ENCODE measurements around the gene GRM7.

Gene GRM7

GRCh38 chr3:7607676-7608075, 746.8 kb downstream of the GRM7 start:
- no peak for DNase-seq

- DNase-seq, result no peak
Measured at GRCh38 chr3:7610634-7611033, 749.7 kb downstream of the GRM7 start.

DNA sequence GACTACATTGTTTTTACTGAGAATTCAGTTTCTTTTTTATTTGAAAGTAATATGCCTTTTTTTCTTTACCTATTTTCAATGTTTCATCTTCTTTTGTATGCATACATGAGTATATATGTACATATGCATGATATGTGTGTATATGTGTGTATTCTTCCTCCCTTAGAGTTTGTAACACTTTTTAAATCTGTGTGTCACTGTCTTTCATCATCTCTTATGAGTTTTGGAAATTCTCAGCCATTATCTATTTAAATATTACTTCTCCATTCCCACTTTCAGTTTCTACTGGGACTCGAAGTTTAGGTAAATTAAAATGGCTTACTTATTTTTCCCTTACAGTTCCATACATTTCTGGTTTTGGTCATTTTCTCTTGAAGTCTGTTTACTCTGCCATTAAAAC, 754.1 kb downstream of the GRM7 start:
- DNase-seq, result no peak

DNA sequence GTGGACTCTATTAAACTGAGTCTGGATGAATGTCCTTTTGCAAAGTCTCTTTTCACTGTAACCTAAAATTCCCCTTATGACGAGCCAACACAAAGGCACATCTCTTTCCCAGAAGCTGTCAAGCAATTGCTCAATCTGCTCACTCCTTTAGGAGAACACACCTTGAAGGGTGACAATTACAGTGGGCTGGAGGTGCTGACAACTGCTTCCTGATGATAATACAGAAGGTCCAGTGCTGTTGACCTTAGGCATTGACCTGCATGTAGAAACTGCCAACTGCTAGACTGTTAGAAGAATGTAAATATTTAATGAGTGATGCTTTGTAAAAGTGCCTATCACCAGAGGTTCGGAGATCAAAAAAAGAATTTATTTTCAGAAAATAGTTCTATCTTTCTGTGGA, 757.7 kb downstream of the GRM7 start:
- no peak for DNase-seq

GRCh38 chr3:7620401-7620800, 759.5 kb downstream of the GRM7 start:
- DNase-seq, result no peak

- no peak for DNase-seq
Measured at GRCh38 chr3:7621046-7621630, 760.2 kb downstream of the GRM7 start.

DNA sequence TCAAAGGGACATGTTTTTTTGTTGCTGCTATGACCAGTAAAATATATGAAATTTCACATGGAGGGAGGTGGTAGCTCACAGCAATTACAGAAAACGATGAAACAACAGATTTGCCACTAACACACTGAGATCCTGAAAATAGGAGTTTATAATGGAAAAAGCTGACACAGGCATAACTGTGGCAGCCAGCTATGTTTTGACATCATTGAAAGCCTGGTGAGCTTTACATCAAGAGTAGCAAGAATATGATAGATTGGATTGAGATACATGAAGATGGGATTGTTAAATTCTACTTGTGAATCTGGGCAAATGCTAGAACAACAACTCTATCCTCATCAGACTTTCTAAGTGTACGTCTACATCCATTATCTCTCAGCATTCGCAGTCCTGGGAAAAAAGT, 760.7 kb downstream of the GRM7 start:
- no peak for DNase-seq

- no peak for DNase-seq
Measured at GRCh38 chr3:7625021-7625420, 764.1 kb downstream of the GRM7 start.

- DNase-seq, result no peak
Measured at GRCh38 chr3:7630351-7630911, 769.5 kb downstream of the GRM7 start.

- no peak for DNase-seq
Measured at GRCh38 chr3:7630925-7631324, 770.0 kb downstream of the GRM7 start.

GRCh38 chr3:7632305-7632704, 771.4 kb downstream of the GRM7 start:
- DNase-seq, result no peak

GRCh38 chr3:7637694-7638093, 776.8 kb downstream of the GRM7 start:
- no peak for DNase-seq

DNA sequence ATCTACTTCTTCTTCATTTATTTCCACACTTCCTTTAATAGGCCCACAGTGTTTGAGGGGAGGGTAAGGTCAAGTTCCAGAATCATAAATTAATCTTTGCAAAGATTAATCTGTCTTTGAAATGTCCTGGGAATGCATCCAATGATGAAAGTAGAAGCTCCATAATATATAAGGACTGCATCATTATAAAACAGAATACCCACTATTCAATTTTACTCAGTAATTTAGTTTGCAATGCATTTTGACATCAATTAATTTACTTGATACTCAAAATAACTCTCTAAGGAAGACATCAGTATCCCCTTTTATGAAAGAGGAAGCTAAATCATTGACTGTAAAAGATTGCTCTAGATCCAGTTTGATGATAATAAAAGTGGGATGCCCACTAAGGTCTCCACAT, 777.2 kb downstream of the GRM7 start:
- DNase-seq, result no peak

DNA sequence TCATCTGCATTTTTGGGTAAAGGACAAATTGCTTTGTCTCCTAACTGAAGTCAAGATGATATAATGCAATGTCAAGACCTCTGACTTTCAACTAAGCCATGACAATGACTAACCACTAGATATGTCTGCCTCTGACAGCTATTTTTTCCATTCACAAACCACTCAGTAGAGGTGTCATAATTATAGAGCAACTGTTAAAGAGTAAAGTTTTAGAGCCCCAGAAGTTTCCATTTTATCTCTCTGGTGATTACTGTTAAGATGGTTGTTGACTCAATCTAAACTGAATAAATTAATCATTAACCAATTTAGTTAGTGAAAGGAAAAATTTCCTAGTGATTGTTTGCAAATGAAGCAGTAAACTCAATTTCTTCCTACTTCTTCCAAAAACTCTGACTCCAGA, 779.9 kb downstream of the GRM7 start:
- no peak for DNase-seq

DNA sequence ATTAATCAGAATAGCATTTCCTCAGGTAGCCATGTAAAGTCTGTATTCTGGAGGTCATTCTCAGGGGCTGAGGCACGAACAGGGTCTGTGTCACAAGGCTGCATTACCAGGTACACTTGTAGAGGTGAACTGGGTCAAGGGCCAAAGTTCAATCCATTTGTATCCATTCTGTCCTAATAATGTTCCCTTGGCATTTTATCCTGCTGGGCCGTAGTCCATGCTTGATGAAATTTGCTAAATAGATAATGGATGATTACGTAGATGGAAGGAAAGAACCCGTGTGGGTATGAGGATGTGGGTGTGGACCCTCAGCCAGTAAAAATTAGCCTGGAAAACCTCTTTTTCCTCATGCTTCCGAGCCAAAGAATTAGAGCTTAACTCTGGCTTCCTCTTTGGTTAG, 785.9 kb downstream of the GRM7 start:
- DNase-seq, result no peak

- no peak for DNase-seq
Measured at GRCh38 chr3:7650466-7650865, 789.6 kb downstream of the GRM7 start.

- DNase-seq, result no peak
Measured at GRCh38 chr3:7651274-7651673, 790.4 kb downstream of the GRM7 start.

- DNase-seq, result no peak
Measured at GRCh38 chr3:7657214-7658112, 796.5 kb downstream of the GRM7 start.

- DNase-seq, result no peak
Measured at GRCh38 chr3:7658294-7658693, 797.4 kb downstream of the GRM7 start.

DNA sequence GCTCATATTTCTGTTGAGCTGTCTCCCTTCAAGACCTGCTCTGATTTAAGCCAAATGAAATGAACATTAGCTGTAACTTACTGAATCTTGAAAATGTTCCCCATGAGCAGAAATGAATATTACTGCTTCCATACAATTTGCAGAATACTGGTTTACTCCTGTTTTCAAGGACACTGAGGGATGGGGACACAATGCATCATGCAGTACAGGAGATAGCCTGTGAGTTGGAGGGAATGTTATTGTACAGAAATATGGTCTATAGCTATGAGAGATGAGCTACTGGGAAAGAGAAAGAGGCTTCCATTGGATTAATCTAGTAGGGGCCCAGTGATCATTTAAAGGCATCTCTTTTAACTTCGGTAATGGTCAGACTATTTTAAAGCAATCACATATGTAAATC, 798.2 kb downstream of the GRM7 start:
- no peak for DNase-seq

GRCh38 chr3:7663771-7664170, 802.9 kb downstream of the GRM7 start:
- DNase-seq, result no peak

- no peak for DNase-seq
Measured at GRCh38 chr3:7667774-7668173, 806.9 kb downstream of the GRM7 start.

- no peak for DNase-seq
Measured at GRCh38 chr3:7669641-7670040, 808.7 kb downstream of the GRM7 start.

GRCh38 chr3:7678521-7678920, 817.6 kb downstream of the GRM7 start:
- no peak for DNase-seq
